Osteocyte (in vitro differentiated cells): ENCODE measurements around the gene IRF5. TPM values are rescaled to one million over a fixed set of nuclear protein-coding genes. Genes with fewer than 3 reads are reported as not detected.
"Not testable (repeated sequence)": the region's sequence is repeated elsewhere in the genome, so short reads cannot be mapped to it uniquely, and the experiment has no call there.

Source experiments
- DNase-seq: peaks from one replicate; pipeline ENCODE4 v3.0.0; 2021; ENCODE audit warnings: mixed read lengths; ENCODE audit not compliant: unreplicated experiment; ENCODE audit errors: extremely low spot score
- H3K27ac Mint-ChIP-seq: one replicate; pipeline ENCODE4 v1.8.0; 2021; ENCODE audit warnings: mild to moderate bottlenecking, mixed read lengths; ENCODE audit not compliant: unreplicated experiment
- H3K27me3 Mint-ChIP-seq: one replicate; pipeline ENCODE4 v1.8.0; 2021; ENCODE audit warnings: mixed read lengths; ENCODE audit not compliant: unreplicated experiment
- H3K36me3 Mint-ChIP-seq: one replicate; pipeline ENCODE4 v1.8.0; 2021; ENCODE audit warnings: mixed read lengths; ENCODE audit not compliant: unreplicated experiment
- H3K4me1 Mint-ChIP-seq: one replicate; pipeline ENCODE4 v1.8.0; 2021; ENCODE audit warnings: mixed read lengths; ENCODE audit not compliant: unreplicated experiment
- H3K4me3 Mint-ChIP-seq: one replicate; pipeline ENCODE4 v1.8.0; 2021; ENCODE audit warnings: mild to moderate bottlenecking, moderate library complexity, mixed read lengths; ENCODE audit not compliant: unreplicated experiment
- H3K9me3 Mint-ChIP-seq: one replicate; pipeline ENCODE4 v1.8.0; 2021; ENCODE audit warnings: mixed read lengths; ENCODE audit not compliant: unreplicated experiment
- total RNA-seq: library from RNA; stranded (reverse); gene quantifications from 2 replicates; pipeline ENCODE4 v1.2.1, GENCODE V29; 2021
- TF ChIP-seq, protein P1 (sequence below): fragments of 200-600 bp; sonication (generic); IDR thresholded peaks from 2 replicates; pipeline ENCODE4 v1.5.0; 2021; ENCODE audit warnings: antibody characterized with exemption, mild to moderate bottlenecking, moderate library complexity

Gene IRF5
- total RNA-seq, 1 donor from 2014 or later, result 0.24 TPM

DNA sequence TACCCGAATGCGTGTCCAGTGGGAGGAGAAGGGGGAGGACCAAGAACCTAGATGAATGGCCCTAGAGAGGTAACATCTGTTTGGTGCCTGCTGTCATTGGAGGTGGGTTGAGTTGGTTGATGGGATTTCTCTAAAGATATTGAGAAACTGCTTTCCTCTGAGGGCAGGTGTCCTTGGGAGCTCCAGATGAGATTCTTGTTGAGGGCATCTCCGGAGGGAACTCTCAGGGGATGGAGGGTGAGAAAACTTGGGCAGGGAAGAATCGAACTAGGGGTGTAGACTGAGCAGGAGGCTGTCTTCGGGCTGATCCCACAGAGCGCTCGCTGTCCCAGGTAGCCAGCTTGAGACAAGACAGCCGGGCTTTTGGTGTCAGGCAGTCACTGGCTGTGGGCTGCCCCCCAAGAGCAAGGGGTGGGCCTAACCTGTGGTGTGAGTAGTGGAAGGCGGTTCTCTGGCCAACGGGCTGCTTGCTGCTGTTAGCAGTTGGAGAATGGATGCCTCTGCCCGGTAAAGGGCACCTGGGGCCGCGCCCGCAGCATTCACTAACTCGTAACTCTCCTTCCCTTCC is 3.7 kb downstream of the IRF5 start:
- Mint-ChIP-seq H3K36me3 (no peaks in the 10 kb centered on the region), H3K4me1 (peaks cover 10% of the 10 kb centered on the region), H3K27me3 (peaks cover 39% of the 10 kb centered on the region), H3K9me3 (no peaks in the 10 kb centered on the region), H3K27ac (no peak overlapping the region), H3K4me3 (no peak overlapping the region)
- no peak for DNase-seq
- TF ChIP-seq, protein P1, sequence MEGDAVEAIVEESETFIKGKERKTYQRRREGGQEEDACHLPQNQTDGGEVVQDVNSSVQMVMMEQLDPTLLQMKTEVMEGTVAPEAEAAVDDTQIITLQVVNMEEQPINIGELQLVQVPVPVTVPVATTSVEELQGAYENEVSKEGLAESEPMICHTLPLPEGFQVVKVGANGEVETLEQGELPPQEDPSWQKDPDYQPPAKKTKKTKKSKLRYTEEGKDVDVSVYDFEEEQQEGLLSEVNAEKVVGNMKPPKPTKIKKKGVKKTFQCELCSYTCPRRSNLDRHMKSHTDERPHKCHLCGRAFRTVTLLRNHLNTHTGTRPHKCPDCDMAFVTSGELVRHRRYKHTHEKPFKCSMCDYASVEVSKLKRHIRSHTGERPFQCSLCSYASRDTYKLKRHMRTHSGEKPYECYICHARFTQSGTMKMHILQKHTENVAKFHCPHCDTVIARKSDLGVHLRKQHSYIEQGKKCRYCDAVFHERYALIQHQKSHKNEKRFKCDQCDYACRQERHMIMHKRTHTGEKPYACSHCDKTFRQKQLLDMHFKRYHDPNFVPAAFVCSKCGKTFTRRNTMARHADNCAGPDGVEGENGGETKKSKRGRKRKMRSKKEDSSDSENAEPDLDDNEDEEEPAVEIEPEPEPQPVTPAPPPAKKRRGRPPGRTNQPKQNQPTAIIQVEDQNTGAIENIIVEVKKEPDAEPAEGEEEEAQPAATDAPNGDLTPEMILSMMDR, result no peak

GRCh38 chr7:128941946-128942526 is 4.3 kb downstream of the IRF5 start:
- DNase-seq, result no peak
- no peak overlapping the region for H3K27ac Mint-ChIP-seq
- no peaks in the 10 kb centered on the region for H3K36me3 Mint-ChIP-seq
- H3K4me1 Mint-ChIP-seq, result peaks cover 9% of the 10 kb centered on the region
- H3K27me3 Mint-ChIP-seq, result peaks cover 35% of the 10 kb centered on the region
- H3K9me3 Mint-ChIP-seq, result no peaks in the 10 kb centered on the region
- TF ChIP-seq, protein P1, result no peak
- no peak overlapping the region for H3K4me3 Mint-ChIP-seq

GRCh38 chr7:128943251-128943650 is 5.5 kb downstream of the IRF5 start:
- DNase-seq, H3K27ac Mint-ChIP-seq, H3K36me3 Mint-ChIP-seq, H3K4me1 Mint-ChIP-seq, H3K4me3 Mint-ChIP-seq, H3K9me3 Mint-ChIP-seq: not testable (repeated sequence)
- H3K27me3 Mint-ChIP-seq, result peaks cover 30% of the 10 kb centered on the region

DNA sequence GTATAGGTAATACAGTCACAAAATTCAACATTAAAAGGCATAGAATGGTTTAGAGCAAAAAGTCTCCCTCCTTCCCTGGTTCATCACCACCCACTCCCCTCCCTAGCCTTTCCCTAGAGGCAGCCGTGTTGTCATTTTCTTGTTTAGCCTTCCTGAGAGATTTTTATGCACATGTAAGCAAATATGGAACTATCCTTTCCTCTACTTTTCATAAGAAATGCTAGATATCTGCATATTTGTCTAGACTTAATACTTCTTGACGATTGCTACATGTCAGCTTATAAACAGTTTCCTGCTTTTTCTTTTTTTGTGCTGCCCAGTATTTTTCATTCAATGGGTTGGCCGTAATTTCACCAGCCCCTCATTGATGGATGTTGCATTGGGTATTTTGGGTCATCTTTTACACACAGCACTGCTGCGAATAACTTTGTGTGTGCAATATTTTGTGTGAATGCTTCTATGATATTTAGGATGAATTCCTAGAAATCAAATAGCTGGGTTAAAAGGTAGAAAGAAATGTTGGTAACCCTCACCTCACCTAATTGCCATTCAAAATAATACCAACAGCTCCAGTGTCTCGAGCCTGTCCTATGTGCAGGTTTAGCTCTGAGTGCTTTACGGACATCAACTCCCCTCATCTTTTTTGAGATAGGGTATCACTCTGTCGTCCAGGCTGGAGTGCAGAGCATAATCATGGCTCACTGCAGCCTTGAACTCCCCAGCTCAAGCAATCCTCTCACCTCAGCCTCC is 6.9 kb downstream of the IRF5 start:
- Mint-ChIP-seq H3K27me3 (peaks cover 25% of the 10 kb centered on the region), H3K27ac (no peak overlapping the region), H3K9me3 (no peaks in the 10 kb centered on the region), H3K36me3 (no peaks in the 10 kb centered on the region), H3K4me1 (no peaks in the 10 kb centered on the region), H3K4me3 (no peak overlapping the region)
- TF ChIP-seq, protein P1, result no peak
- no peak for DNase-seq

- no peaks in the 10 kb centered on the region for H3K4me1 Mint-ChIP-seq
- no peaks in the 10 kb centered on the region for H3K36me3 Mint-ChIP-seq
- H3K27me3 Mint-ChIP-seq, result peaks cover 19% of the 10 kb centered on the region
- no peaks in the 10 kb centered on the region for H3K9me3 Mint-ChIP-seq
- TF ChIP-seq, protein P1, result no peak
- no peak overlapping the region for H3K27ac Mint-ChIP-seq
- no peak for DNase-seq
- no peak overlapping the region for H3K4me3 Mint-ChIP-seq
Measured at GRCh38 chr7:128945668-128946366, 8.1 kb downstream of the IRF5 start.
